Esophagus squamous epithelium (tissue), 4 donors: Measurements from ENCODE around the gene HTR2B.

ENCODE experiments used
- POLR2A ChIP-seq, 4 donors: fragments of 450-650 bp; IDR thresholded peaks; one replicate each; pipeline ENCODE4 v1.6.1; 2017; ENCODE audit warnings: antibody characterized with exemption in 4 of 4, mild to moderate bottlenecking in 4 of 4, moderate library complexity in 3 of 4
- TF ChIP-seq, protein P1 (sequence below), 6 experiments: fragments of 450-650 bp in 4 of 6; fragments of 200-600 bp in 2 of 6; sonication (generic) in 2 of 6; IDR thresholded peaks; one replicate each; pipeline ENCODE4 v1.5.1; 2016 to 2019; ENCODE audit warnings: antibody characterized with exemption in 6 of 6, mild to moderate bottlenecking in 4 of 6, moderate library complexity in 4 of 6

GRCh38 chr2:231088754-231089153, 36.1 kb downstream of the HTR2B start:
- TF ChIP-seq, protein P1, sequence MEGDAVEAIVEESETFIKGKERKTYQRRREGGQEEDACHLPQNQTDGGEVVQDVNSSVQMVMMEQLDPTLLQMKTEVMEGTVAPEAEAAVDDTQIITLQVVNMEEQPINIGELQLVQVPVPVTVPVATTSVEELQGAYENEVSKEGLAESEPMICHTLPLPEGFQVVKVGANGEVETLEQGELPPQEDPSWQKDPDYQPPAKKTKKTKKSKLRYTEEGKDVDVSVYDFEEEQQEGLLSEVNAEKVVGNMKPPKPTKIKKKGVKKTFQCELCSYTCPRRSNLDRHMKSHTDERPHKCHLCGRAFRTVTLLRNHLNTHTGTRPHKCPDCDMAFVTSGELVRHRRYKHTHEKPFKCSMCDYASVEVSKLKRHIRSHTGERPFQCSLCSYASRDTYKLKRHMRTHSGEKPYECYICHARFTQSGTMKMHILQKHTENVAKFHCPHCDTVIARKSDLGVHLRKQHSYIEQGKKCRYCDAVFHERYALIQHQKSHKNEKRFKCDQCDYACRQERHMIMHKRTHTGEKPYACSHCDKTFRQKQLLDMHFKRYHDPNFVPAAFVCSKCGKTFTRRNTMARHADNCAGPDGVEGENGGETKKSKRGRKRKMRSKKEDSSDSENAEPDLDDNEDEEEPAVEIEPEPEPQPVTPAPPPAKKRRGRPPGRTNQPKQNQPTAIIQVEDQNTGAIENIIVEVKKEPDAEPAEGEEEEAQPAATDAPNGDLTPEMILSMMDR (IDR thresholded peaks at IDR 0.05), result no peak
- TF ChIP-seq POLR2A (IDR thresholded peaks at IDR 0.05), result no peak
